Measurements from ENCODE around the gene EFR3B. TPM values are rescaled to one million over a fixed set of nuclear protein-coding genes. Genes with fewer than 3 reads are reported as not detected.
A peak's percentile ranks its signal among the peaks of the same experiment; 100 is the strongest.
"Not testable (repeated sequence)": the region's sequence is repeated elsewhere in the genome, so short reads cannot be mapped to it uniquely, and the experiment has no call there.

The EFR3B gene
- total and polyA plus RNA-seq, 2 experiments from 2014 or later: 9.0 to 10.0 TPM

- H3K4me1 ChIP-seq (ENCODE audit: low read depth): peaks cover 10% of the 10 kb centered on the region
- no peaks in the 10 kb centered on the region for H3K27me3 ChIP-seq
- H3K27ac ChIP-seq: no peak overlapping the region
- no peaks in the 10 kb centered on the region for H3K36me3 ChIP-seq
- H3K9me3 ChIP-seq (ENCODE audit: low read depth): no peaks in the 10 kb centered on the region
- TF ChIP-seq CTCF (IDR thresholded peaks at IDR 0.05; ENCODE audit: low read depth, low read length): no peak
- H3K4me3 ChIP-seq: no peak overlapping the region
- DNase-seq (ENCODE audit: low read depth in 1 of 2, low spot score in 1 of 2): peak in 1 of 2 donors; percentile 25
These were observed 41.2 kb upstream of the EFR3B start for GRCh38 chr2:25000503-25001324.

- TF ChIP-seq CTCF (IDR thresholded peaks at IDR 0.05; ENCODE audit: low read depth, low read length): no peak
- Histone ChIP-seq H3K4me3 (no peak overlapping the region), H3K4me1 (ENCODE audit: low read depth) (peaks cover 9% of the 10 kb centered on the region), H3K27me3 (no peaks in the 10 kb centered on the region), H3K36me3 (no peaks in the 10 kb centered on the region), H3K9me3 (ENCODE audit: low read depth) (no peaks in the 10 kb centered on the region), H3K27ac (no peak overlapping the region)
- DNase-seq (ENCODE audit: low read depth in 1 of 2, low spot score in 1 of 2): no peak
These were observed 40.6 kb upstream of the EFR3B start for GRCh38 chr2:25001325-25001637.

- Histone ChIP-seq H3K4me1 (ENCODE audit: low read depth) (peaks cover 1% of the 10 kb centered on the region), H3K9me3 (ENCODE audit: low read depth) (no peaks in the 10 kb centered on the region), H3K27me3 (no peaks in the 10 kb centered on the region), H3K27ac (no peak overlapping the region), H3K4me3 (no peak overlapping the region), H3K36me3 (no peaks in the 10 kb centered on the region)
- DNase-seq (ENCODE audit: low read depth in 1 of 2, low spot score in 1 of 2): no peak
- TF ChIP-seq CTCF (IDR thresholded peaks at IDR 0.05; ENCODE audit: low read depth, low read length): no peak
These were observed 39.8 kb upstream of the EFR3B start for GRCh38 chr2:25002066-25002465.

- H3K4me1 ChIP-seq (ENCODE audit: low read depth): peaks cover 3% of the 10 kb centered on the region
- no peaks in the 10 kb centered on the region for H3K27me3 ChIP-seq
- no peak overlapping the region for H3K27ac ChIP-seq
- no peak for TF ChIP-seq CTCF (IDR thresholded peaks at IDR 0.05; ENCODE audit: low read depth, low read length)
- H3K9me3 ChIP-seq (ENCODE audit: low read depth): no peaks in the 10 kb centered on the region
- no peak for DNase-seq (ENCODE audit: low read depth in 1 of 2, low spot score in 1 of 2)
- H3K4me3 ChIP-seq: no peak overlapping the region
- H3K36me3 ChIP-seq: no peaks in the 10 kb centered on the region
These were observed 31.9 kb upstream of the EFR3B start for GRCh38 chr2:25009954-25010353.

- H3K4me3 ChIP-seq; H3K4me1 ChIP-seq (ENCODE audit: low read depth); H3K36me3 ChIP-seq; H3K27me3 ChIP-seq; H3K9me3 ChIP-seq (ENCODE audit: low read depth); H3K27ac ChIP-seq; DNase-seq (ENCODE audit: low read depth in 1 of 2, low spot score in 1 of 2): not testable (repeated sequence)
These were observed 30.5 kb upstream of the EFR3B start for GRCh38 chr2:25011342-25011741.

GRCh38 chr2:25014631-25015030, 27.2 kb upstream of the EFR3B start:
- no peak overlapping the region for H3K27ac ChIP-seq
- H3K9me3 ChIP-seq (ENCODE audit: low read depth): no peaks in the 10 kb centered on the region
- H3K4me1 ChIP-seq (ENCODE audit: low read depth): peaks cover 3% of the 10 kb centered on the region
- no peak overlapping the region for H3K4me3 ChIP-seq
- TF ChIP-seq CTCF (IDR thresholded peaks at IDR 0.05; ENCODE audit: low read depth, low read length): no peak
- no peak for DNase-seq (ENCODE audit: low read depth in 1 of 2, low spot score in 1 of 2)
- no peaks in the 10 kb centered on the region for H3K36me3 ChIP-seq
- H3K27me3 ChIP-seq: no peaks in the 10 kb centered on the region

Measured in cardiac muscle cell (in vitro differentiated cells and primary cell).